Measurements from ENCODE around the gene MXRA8.

GRCh38 chr1:1333551-1334241, 24.7 kb downstream of the MXRA8 start:
- TF ChIP-seq POLR2A (IDR thresholded peaks at IDR 0.05) (no peak), EP300 (IDR thresholded peaks at IDR 0.05) (no peak)
- TF ChIP-seq, protein P1, sequence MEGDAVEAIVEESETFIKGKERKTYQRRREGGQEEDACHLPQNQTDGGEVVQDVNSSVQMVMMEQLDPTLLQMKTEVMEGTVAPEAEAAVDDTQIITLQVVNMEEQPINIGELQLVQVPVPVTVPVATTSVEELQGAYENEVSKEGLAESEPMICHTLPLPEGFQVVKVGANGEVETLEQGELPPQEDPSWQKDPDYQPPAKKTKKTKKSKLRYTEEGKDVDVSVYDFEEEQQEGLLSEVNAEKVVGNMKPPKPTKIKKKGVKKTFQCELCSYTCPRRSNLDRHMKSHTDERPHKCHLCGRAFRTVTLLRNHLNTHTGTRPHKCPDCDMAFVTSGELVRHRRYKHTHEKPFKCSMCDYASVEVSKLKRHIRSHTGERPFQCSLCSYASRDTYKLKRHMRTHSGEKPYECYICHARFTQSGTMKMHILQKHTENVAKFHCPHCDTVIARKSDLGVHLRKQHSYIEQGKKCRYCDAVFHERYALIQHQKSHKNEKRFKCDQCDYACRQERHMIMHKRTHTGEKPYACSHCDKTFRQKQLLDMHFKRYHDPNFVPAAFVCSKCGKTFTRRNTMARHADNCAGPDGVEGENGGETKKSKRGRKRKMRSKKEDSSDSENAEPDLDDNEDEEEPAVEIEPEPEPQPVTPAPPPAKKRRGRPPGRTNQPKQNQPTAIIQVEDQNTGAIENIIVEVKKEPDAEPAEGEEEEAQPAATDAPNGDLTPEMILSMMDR (IDR thresholded peaks at IDR 0.05) = no peak

All from ovary (tissue), 3 donors.